OCI-LY7 (cell line): ENCODE measurements around the gene PDXP. TPM values are rescaled to one million over a fixed set of nuclear protein-coding genes. Genes with fewer than 3 reads are reported as not detected.
"Not testable (repeated sequence)": the region's sequence is repeated elsewhere in the genome, so short reads cannot be mapped to it uniquely, and the experiment has no call there.

Experiments
- BruUV-seq: library from RNA; stranded (reverse); fragments of 400-500 nt; replicated peaks from 2 replicates; lab custom pipeline; 2021; lab: Mats Ljungman, UMichigan
- CTCF ChIA-PET: fragments of 300-600 bp; sonication (Branson Sonifier 250); formaldehyde crosslinking; loops from one replicate; lab custom pipeline; 2022; ENCODE audit warnings: antibody characterized with exemption; ENCODE audit not compliant: unreplicated experiment; lab: Charles Lee
- POLR2A ChIA-PET: fragments of 300-600 bp; sonication (Branson Sonifier 250); formaldehyde crosslinking; loops from one replicate; lab custom pipeline; 2022; ENCODE audit warnings: antibody characterized with exemption; lab: Charles Lee
- DNase-seq: peaks from one replicate; pipeline ENCODE4 v3.0.0-alpha.2; 2015; ENCODE audit warnings: low spot score
- H2AFZ ChIP-seq: fragments of 200-600 bp; sonication (generic), shearing (Covaris generic); 2 replicates; pipeline ENCODE4 v1.6.1; 2014; ENCODE audit warnings: mild to moderate bottlenecking, antibody characterized with exemption, low read length, moderate library complexity
- H3K27ac ChIP-seq: fragments of 200-600 bp; sonication (generic); 2 replicates; pipeline ENCODE4 v1.5.1; 2014; ENCODE audit warnings: mixed run types, low read depth, mild to moderate bottlenecking, moderate library complexity, low read length, inconsistent platforms; ENCODE audit not compliant: poor library complexity, severe bottlenecking
- H3K36me3 ChIP-seq: fragments of 200-600 bp; sonication (generic); 2 replicates; pipeline ENCODE4 v1.6.1; 2014; ENCODE audit warnings: mild to moderate bottlenecking, antibody characterized with exemption, low read length, moderate library complexity, mixed read lengths; ENCODE audit not compliant: insufficient read depth
- H3K4me1 ChIP-seq: fragments of 200-600 bp; sonication (generic); 2 replicates; pipeline ENCODE4 v1.5.1; 2014; ENCODE audit warnings: mild to moderate bottlenecking, low read length; ENCODE audit not compliant: insufficient read depth, poor library complexity, severe bottlenecking
- H3K4me2 ChIP-seq: fragments of 200-600 bp; sonication (generic); 2 replicates; pipeline ENCODE4 v1.6.1; 2014; ENCODE audit warnings: mild to moderate bottlenecking, low read length
- H3K4me3 ChIP-seq: fragments of 200-600 bp; sonication (generic); 2 replicates; pipeline ENCODE4 v1.5.1; 2014; ENCODE audit warnings: mild to moderate bottlenecking, low read depth, low read length; ENCODE audit not compliant: poor library complexity, severe bottlenecking
- H3K79me2 ChIP-seq: fragments of 200-600 bp; sonication (generic); 2 replicates; pipeline ENCODE4 v1.6.1; 2016; ENCODE audit warnings: low read depth, mild to moderate bottlenecking, low read length, moderate library complexity, mixed read lengths; ENCODE audit not compliant: insufficient read depth
- H3K9me2 ChIP-seq: fragments of 200-600 bp; sonication (generic); 2 replicates; pipeline ENCODE4 v1.6.1; 2016; ENCODE audit warnings: mild to moderate bottlenecking, low read length, mixed read lengths; ENCODE audit not compliant: insufficient read depth
- H3K9me3 ChIP-seq: fragments of 200-600 bp; sonication (generic); 2 replicates; pipeline ENCODE4 v1.6.1; 2014; ENCODE audit warnings: mild to moderate bottlenecking, mixed run types, low read length, mixed read lengths
- H4K20me1 ChIP-seq: fragments of 200-600 bp; sonication (generic); 2 replicates; pipeline ENCODE4 v1.6.1; 2014; ENCODE audit warnings: mild to moderate bottlenecking, antibody characterized with exemption, low read length, moderate library complexity, mixed read lengths; ENCODE audit not compliant: insufficient read depth
- EZH2phosphoT487 ChIP-seq: fragments of 200-600 bp; sonication (generic); IDR thresholded peaks from 2 replicates; pipeline ENCODE4 v1.6.1; 2018; ENCODE audit warnings: low read depth, borderline replicate concordance, mild to moderate bottlenecking, mixed run types, antibody characterized with exemption, low read length, moderate library complexity, mixed read lengths
- intact Hi-C: fragments of 100-400 bp; cut with micrococcal nuclease; formaldehyde crosslinking; loops from one replicate; pipeline ENCODE4 v1.10.0; 2022; ENCODE audit not compliant: unreplicated experiment
- total RNA-seq, 2 experiments: library from RNA; depleted of rRNA in 1 of 2; stranded (reverse); fragments of >200 nt in 1 of 2; shearing (Covaris generic) in 1 of 2; gene quantifications; 2 replicates each; pipeline ENCODE4 v1.2.3, GENCODE V29; 2014 to 2022
- TF ChIP-seq, protein P1 (sequence below): fragments of 200-600 bp; sonication (generic); conservative IDR thresholded peaks from 2 replicates; pipeline ENCODE4 v1.5.1; 2014; ENCODE audit warnings: mild to moderate bottlenecking, antibody characterized with exemption, low read length, moderate library complexity, mixed read lengths

The PDXP gene
- total RNA-seq, 2 experiments from 2014 or later, result 55.8 to 61.2 TPM

DNA sequence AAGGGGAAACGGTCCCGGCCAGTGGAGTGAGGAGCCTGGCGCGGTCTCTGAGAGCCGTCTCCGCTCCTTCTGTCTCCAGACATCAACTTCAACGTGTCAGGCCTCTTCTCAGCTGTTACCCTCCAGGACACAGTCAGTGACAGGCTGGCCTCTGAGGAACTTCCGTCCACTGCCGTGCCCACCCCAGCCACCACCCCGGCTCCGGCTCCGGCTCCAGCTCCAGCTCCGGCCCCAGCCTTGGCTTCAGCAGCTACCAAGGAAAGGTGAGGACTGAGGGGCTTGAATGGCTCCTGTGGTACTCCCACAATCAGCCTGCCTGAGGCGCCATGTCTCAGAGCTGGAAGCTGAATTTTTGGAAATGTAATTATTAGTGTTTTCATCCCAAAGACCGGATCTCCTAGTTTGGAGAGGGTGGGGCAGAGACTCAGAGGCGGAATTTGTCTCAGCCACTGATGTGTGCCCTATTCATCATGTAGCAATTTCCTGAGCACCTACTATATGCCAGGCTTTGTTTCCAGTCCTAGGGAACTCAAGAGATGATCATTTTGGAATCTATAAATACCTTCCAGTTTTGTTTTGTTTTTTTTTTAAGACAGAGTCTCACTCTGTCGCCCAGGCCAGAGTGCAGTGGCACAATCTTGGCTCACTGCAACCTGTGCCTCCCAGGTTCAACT, 7.9 kb upstream of the PDXP start:
- no peaks in the 10 kb centered on the region for H4K20me1 ChIP-seq
- no peak overlapping the region for H3K4me3 ChIP-seq
- H3K9me3 ChIP-seq, result no peaks in the 10 kb centered on the region
- H3K36me3 ChIP-seq, result peaks cover 36% of the 10 kb centered on the region
- intact Hi-C loops, result no loop called here
- no peaks in the 10 kb centered on the region for H3K79me2 ChIP-seq
- CTCF ChIA-PET, result no interaction called here
- BruUV-seq, result no TSS peak
- POLR2A ChIA-PET, result no interaction called here
- no peak overlapping the region for H3K27ac ChIP-seq
- H2AFZ ChIP-seq, result no peak overlapping the region
- H3K9me2 ChIP-seq, result no peaks in the 10 kb centered on the region
- DNase-seq, result no peak
- TF ChIP-seq, protein P1, sequence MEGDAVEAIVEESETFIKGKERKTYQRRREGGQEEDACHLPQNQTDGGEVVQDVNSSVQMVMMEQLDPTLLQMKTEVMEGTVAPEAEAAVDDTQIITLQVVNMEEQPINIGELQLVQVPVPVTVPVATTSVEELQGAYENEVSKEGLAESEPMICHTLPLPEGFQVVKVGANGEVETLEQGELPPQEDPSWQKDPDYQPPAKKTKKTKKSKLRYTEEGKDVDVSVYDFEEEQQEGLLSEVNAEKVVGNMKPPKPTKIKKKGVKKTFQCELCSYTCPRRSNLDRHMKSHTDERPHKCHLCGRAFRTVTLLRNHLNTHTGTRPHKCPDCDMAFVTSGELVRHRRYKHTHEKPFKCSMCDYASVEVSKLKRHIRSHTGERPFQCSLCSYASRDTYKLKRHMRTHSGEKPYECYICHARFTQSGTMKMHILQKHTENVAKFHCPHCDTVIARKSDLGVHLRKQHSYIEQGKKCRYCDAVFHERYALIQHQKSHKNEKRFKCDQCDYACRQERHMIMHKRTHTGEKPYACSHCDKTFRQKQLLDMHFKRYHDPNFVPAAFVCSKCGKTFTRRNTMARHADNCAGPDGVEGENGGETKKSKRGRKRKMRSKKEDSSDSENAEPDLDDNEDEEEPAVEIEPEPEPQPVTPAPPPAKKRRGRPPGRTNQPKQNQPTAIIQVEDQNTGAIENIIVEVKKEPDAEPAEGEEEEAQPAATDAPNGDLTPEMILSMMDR, result no peak
- no peak for TF ChIP-seq EZH2phosphoT487
- H3K4me1 ChIP-seq, result no peaks in the 10 kb centered on the region
- H3K4me2 ChIP-seq, result no peak overlapping the region

DNA sequence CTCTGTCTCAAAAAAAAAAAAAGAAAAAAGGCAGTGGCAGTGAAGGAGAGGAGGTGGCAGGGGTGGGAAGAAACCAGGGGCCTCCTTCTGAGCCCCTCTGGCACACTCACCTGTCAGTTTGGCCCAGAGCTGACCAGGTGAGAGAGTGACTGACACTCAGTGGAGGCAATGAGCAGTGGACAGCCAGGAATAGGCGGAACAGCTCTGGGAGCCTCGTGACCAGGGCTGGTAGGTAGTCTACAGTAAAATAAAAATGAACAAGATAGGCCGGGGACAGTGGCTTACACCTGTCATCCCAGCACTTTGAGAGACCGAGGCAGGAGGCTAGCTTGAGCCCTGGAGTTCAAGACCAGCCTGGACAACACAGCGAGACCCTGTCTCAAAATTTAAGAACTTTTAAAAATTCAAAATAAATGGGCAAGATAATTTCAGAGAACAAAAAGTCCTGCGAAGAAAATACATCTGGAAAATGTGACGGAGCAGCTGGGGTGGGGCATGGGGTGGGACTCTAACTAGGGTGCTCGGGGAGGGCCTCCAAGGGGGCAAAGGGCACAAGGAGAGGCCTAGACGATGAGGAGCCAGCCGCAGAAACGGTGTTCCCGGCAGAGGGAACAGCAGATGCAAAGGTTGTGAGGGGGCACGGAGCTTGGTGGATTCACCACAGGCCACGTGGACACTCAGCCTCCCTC, 3.8 kb upstream of the PDXP start:
- Histone ChIP-seq H3K4me1 (peaks cover 7% of the 10 kb centered on the region), H3K79me2 (peaks cover 6% of the 10 kb centered on the region), H3K4me2 (no peak overlapping the region), H3K9me3 (no peaks in the 10 kb centered on the region), H2AFZ (no peak overlapping the region), H3K36me3 (peaks cover 33% of the 10 kb centered on the region), H4K20me1 (peaks cover 4% of the 10 kb centered on the region; the same call in 1 of the 2 replicates), H3K9me2 (no peaks in the 10 kb centered on the region), H3K27ac (no peak overlapping the region), H3K4me3 (no peak overlapping the region)
- no peak for DNase-seq
- POLR2A ChIA-PET, result no interaction called here
- TF ChIP-seq, protein P1, result no peak
- TF ChIP-seq EZH2phosphoT487, result no peak
- CTCF ChIA-PET, result interaction anchor here (0.6 kb wide), 1 partner anchor 113 kb away, joined by 3 read pairs; no protein-coding TSS in a partner anchor
- BruUV-seq, result no TSS peak
- intact Hi-C loops, result no loop called here

DNA sequence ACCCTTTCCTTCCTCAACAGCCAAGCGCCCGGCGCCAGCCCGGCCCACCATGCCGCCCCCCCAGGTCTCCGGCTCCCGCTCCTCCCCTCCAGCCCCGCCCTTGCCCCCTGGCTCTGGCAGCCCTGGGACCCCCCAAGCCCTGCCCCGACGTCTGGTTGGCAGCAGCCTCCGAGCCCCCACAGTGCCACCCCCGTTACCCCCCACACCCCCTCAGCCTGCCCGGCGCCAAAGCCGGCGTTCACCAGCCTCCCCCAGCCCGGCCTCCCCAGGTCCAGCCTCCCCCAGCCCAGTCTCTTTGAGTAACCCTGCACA, 3.3 kb upstream of the PDXP start:
- peaks cover 33% of the 10 kb centered on the region for H3K36me3 ChIP-seq
- H3K4me1 ChIP-seq, result peaks cover 9% of the 10 kb centered on the region
- peaks cover 11% of the 10 kb centered on the region for H3K79me2 ChIP-seq
- no peak overlapping the region for H3K4me2 ChIP-seq
- H4K20me1 ChIP-seq, result peaks cover 9% of the 10 kb centered on the region
- DNase-seq, result no peak
- no TSS peak for BruUV-seq
- H3K9me2 ChIP-seq, result no peaks in the 10 kb centered on the region
- TF ChIP-seq, protein P1, result no peak
- TF ChIP-seq EZH2phosphoT487, result no peak
- no peaks in the 10 kb centered on the region for H3K9me3 ChIP-seq
- ChIA-PET CTCF (interaction anchor here (0.6 kb wide), 1 partner anchor 113 kb away, joined by 3 read pairs; no protein-coding TSS in a partner anchor), POLR2A (no interaction called here)
- intact Hi-C loops, result no loop called here
- no peak overlapping the region for H2AFZ ChIP-seq
- H3K4me3 ChIP-seq, result no peak overlapping the region
- no peak overlapping the region for H3K27ac ChIP-seq

DNA sequence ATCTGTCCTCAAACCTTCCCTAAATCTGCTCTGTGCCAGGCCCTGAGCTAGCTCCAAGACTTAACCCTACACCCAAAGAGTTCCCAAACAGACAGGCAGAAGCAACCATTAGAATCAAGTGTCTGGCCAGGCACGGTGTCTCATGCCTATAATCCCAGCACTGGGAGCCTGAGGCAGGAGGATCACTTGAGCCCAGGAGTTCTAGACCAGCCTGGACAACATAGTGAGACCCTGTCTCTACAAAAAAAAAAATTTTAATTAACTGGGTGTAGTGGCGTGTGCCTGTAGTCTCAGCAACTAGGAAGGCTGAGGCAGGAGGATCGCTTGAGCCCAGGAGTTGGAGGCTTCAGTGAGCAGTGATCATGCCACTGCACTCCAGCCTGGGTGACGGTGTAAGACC, 1.9 kb upstream of the PDXP start:
- intact Hi-C loops, H2AFZ ChIP-seq, H3K9me2 ChIP-seq, POLR2A ChIA-PET, H3K4me3 ChIP-seq, DNase-seq, H3K4me2 ChIP-seq, CTCF ChIA-PET, H3K27ac ChIP-seq, H3K9me3 ChIP-seq, BruUV-seq: not testable (repeated sequence)
- Histone ChIP-seq H3K4me1 (peaks cover 23% of the 10 kb centered on the region), H3K79me2 (peaks cover 25% of the 10 kb centered on the region), H3K36me3 (peaks cover 33% of the 10 kb centered on the region), H4K20me1 (peaks cover 17% of the 10 kb centered on the region)
